Keratinocyte (primary cell): ENCODE measurements around the gene KCNMA1. TPM values are rescaled to one million over a fixed set of nuclear protein-coding genes. Genes with fewer than 3 reads are reported as not detected.

Source experiments
- DNase-seq: peaks from one replicate; pipeline ENCODE4 v3.0.0-alpha.2; 2011; ENCODE audit warnings: low read depth, missing footprints, low spot score
- FAIRE-seq: peaks from 2 replicates; lab custom pipeline; 2011; peaks lifted over from hg19 to GRCh38; lab: Jason Lieb, UNC
- H2AFZ ChIP-seq: 2 replicates; pipeline ENCODE4 v1.6.0; 2012; ENCODE audit warnings: low read length, control low read depth, inconsistent platforms; ENCODE audit not compliant: control insufficient read depth
- H3K27ac ChIP-seq: 2 replicates; pipeline ENCODE4 v1.5.1; 2011; ENCODE audit warnings: low read length; ENCODE audit not compliant: control insufficient read depth, insufficient read depth
- H3K27me3 ChIP-seq: 3 replicates; pipeline ENCODE4 v1.6.0; 2011; ENCODE audit warnings: low read length; ENCODE audit not compliant: control insufficient read depth, insufficient read depth; ENCODE audit errors: extremely low read depth
- H3K36me3 ChIP-seq, 2 experiments: 2 replicates in 1 of 2; 3 replicates in 1 of 2; pipeline ENCODE4 v1.5.1; 2011; ENCODE audit warnings: low read length in 2 of 2, mild to moderate bottlenecking in 1 of 2; ENCODE audit not compliant: control insufficient read depth in 2 of 2, insufficient read depth in 2 of 2; ENCODE audit errors: extremely low read depth in 1 of 2
- H3K4me1 ChIP-seq: 3 replicates; pipeline ENCODE4 v1.5.1; 2011; ENCODE audit warnings: low read length; ENCODE audit not compliant: control insufficient read depth, insufficient read depth; ENCODE audit errors: extremely low read depth
- H3K4me2 ChIP-seq: 3 replicates; pipeline ENCODE4 v1.6.0; 2011; ENCODE audit warnings: low read depth, low read length; ENCODE audit not compliant: control insufficient read depth, insufficient read depth; ENCODE audit errors: extremely low read depth
- H3K4me3 ChIP-seq, 3 experiments: fragments of 200-600 bp in 1 of 3; sonication (generic) in 1 of 3; 2 replicates in 2 of 3; 3 replicates in 1 of 3; pipeline ENCODE4 v1.5.1; 2011 to 2016; ENCODE audit warnings: low read length in 3 of 3, mild to moderate bottlenecking in 3 of 3, control low read depth in 2 of 3, inconsistent platforms in 1 of 3, low read depth in 1 of 3, mixed read lengths in 1 of 3, mixed run types in 1 of 3, moderate library complexity in 1 of 3; ENCODE audit not compliant: control insufficient read depth in 2 of 3, insufficient read depth in 2 of 3; ENCODE audit errors: extremely low read depth in 1 of 3
- H3K79me2 ChIP-seq: 2 replicates; pipeline ENCODE4 v1.6.0; 2012; ENCODE audit warnings: low read length; ENCODE audit not compliant: control insufficient read depth, insufficient read depth
- H3K9ac ChIP-seq: 3 replicates; pipeline ENCODE4 v1.6.0; 2011; ENCODE audit warnings: low read length; ENCODE audit not compliant: control insufficient read depth, insufficient read depth; ENCODE audit errors: extremely low read depth
- H3K9me1 ChIP-seq: 3 replicates; pipeline ENCODE4 v1.6.0; 2011; ENCODE audit warnings: low read length; ENCODE audit not compliant: control insufficient read depth, insufficient read depth; ENCODE audit errors: extremely low read depth
- H3K9me3 ChIP-seq: 2 replicates; pipeline ENCODE4 v1.5.1; 2012; ENCODE audit warnings: low read depth, low read length; ENCODE audit not compliant: control insufficient read depth
- H4K20me1 ChIP-seq: 3 replicates; pipeline ENCODE4 v1.6.0; 2011; ENCODE audit warnings: low read length; ENCODE audit not compliant: control insufficient read depth, insufficient read depth; ENCODE audit errors: extremely low read depth
- CTCF ChIP-seq, 3 experiments: IDR thresholded peaks in 1 of 3; conservative IDR thresholded peaks in 1 of 3; optimal IDR thresholded peaks in 1 of 3; 2 replicates in 2 of 3; 3 replicates in 1 of 3; pipeline versions ENCODE3 to v1.5.1; 2011; ENCODE audit warnings: low read length in 3 of 3, mild to moderate bottlenecking in 3 of 3, moderate library complexity in 2 of 3, control low read depth in 1 of 3, inconsistent platforms in 1 of 3; ENCODE audit not compliant: insufficient read depth in 2 of 3; ENCODE audit errors: extremely low read depth in 1 of 3
- EZH2 ChIP-seq: IDR thresholded peaks from one replicate; pipeline ENCODE4 v1.6.1; 2012; ENCODE audit warnings: inconsistent platforms, mild to moderate bottlenecking, low read length, moderate library complexity
- dilution Hi-C: fragments of 300-500 bp; cut with MboI; formaldehyde crosslinking; loops from one replicate; pipeline ENCODE4 v1.7.0; 2020; ENCODE audit warnings: low sequenced_read_pairs; ENCODE audit not compliant: extremely low pct_ligation_motif_present
- polyA plus RNA-seq, 5 experiments: library from polyadenylated mRNA; depleted of rRNA in 3 of 5; stranded (reverse) in 3 of 5; stranded (forward) in 1 of 5; unstranded in 1 of 5; fragments of >200 nt; gene quantifications; 1 replicate in 1 of 5; 2 replicates in 3 of 5; 3 replicates in 1 of 5; pipeline versions ENCODE4 v1.2.1 to v1.2.3, GENCODE V29; 2011 to 2012; ENCODE audit warnings: missing spikeins in 2 of 5, low read depth in 1 of 5, low replicate concordance in 1 of 5

The KCNMA1 gene
- polyA plus RNA-seq, 1 donor (not counting 4 experiments of a cell fraction or from before 2014, with no cell fraction given) = 6.3 TPM

- peaks cover 6% of the 10 kb centered on the region for H3K4me1 ChIP-seq
- H3K9ac ChIP-seq = no peak overlapping the region
- H3K9me3 ChIP-seq = no peaks in the 10 kb centered on the region
- DNase-seq (no peak), FAIRE-seq (no peak)
- H3K36me3 ChIP-seq = no peaks in the 10 kb centered on the region
- H2AFZ ChIP-seq = no peak overlapping the region
- dilution Hi-C loops = no loop called here
- H3K79me2 ChIP-seq = no peaks in the 10 kb centered on the region
- no peak overlapping the region for H3K4me3 ChIP-seq
- H3K27ac ChIP-seq = no peak overlapping the region
- H3K9me1 ChIP-seq = no peaks in the 10 kb centered on the region
- TF ChIP-seq EZH2 (no peak), CTCF (optimal IDR thresholded peaks at IDR 0.05 in 1 of 3, IDR thresholded peaks at IDR 0.05 in 1 of 3, conservative IDR thresholded peaks at IDR 0.05 in 1 of 3; ENCODE audit: extremely low read depth in 1 of 3, insufficient read depth in 2 of 3, low read length in 3 of 3) (no peak)
- no peak overlapping the region for H3K4me2 ChIP-seq
- H4K20me1 ChIP-seq = no peaks in the 10 kb centered on the region
- no peaks in the 10 kb centered on the region for H3K27me3 ChIP-seq
These were observed 411.2 kb downstream of the KCNMA1 start for GRCh38 chr10:77226452-77226851.

GRCh38 chr10:77226020-77226419, 411.6 kb downstream of the KCNMA1 start:
- Histone ChIP-seq H3K4me2 (no peak overlapping the region), H2AFZ (no peak overlapping the region), H3K36me3 (no peaks in the 10 kb centered on the region), H3K27ac (no peak overlapping the region), H4K20me1 (no peaks in the 10 kb centered on the region), H3K4me1 (peaks cover 6% of the 10 kb centered on the region), H3K9me3 (no peaks in the 10 kb centered on the region), H3K27me3 (no peaks in the 10 kb centered on the region), H3K4me3 (no peak overlapping the region), H3K79me2 (no peaks in the 10 kb centered on the region), H3K9ac (no peak overlapping the region), H3K9me1 (no peaks in the 10 kb centered on the region)
- TF ChIP-seq CTCF (optimal IDR thresholded peaks at IDR 0.05 in 1 of 3, IDR thresholded peaks at IDR 0.05 in 1 of 3, conservative IDR thresholded peaks at IDR 0.05 in 1 of 3; ENCODE audit: extremely low read depth in 1 of 3, insufficient read depth in 2 of 3, low read length in 3 of 3) (no peak), EZH2 (no peak)
- dilution Hi-C loops = no loop called here
- no peak for DNase-seq
- FAIRE-seq = no peak
